GM15510 (cell line): ENCODE results near the gene ATP2B2.

Experiments
- POLR2A ChIP-seq: IDR thresholded peaks from 3 replicates; pipeline ENCODE4 v1.6.1; 2011; ENCODE audit warnings: borderline replicate concordance; ENCODE audit not compliant: insufficient read length; ENCODE audit errors: extremely low read depth

ATP2B2 gene

DNA sequence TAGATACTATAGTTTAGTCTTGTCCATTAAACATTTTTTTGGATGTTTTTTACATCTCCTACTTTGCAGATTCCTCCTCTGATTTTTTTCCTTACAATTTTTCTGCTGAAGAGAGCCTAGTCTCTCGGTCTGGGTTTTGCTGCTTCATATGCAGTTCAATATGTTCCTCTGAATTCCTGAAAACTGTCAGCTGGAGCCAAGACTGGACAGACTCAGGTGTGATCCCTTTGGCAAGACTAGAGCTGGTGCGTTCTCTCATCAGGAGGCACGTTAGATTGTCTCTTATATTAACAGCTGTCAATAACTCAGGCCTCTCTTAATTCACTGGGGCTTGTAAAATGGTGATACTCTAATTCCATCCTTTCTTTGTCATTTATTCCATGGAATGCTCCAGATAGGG, 199.2 kb downstream of the ATP2B2 start:
- no peak for TF ChIP-seq POLR2A

DNA sequence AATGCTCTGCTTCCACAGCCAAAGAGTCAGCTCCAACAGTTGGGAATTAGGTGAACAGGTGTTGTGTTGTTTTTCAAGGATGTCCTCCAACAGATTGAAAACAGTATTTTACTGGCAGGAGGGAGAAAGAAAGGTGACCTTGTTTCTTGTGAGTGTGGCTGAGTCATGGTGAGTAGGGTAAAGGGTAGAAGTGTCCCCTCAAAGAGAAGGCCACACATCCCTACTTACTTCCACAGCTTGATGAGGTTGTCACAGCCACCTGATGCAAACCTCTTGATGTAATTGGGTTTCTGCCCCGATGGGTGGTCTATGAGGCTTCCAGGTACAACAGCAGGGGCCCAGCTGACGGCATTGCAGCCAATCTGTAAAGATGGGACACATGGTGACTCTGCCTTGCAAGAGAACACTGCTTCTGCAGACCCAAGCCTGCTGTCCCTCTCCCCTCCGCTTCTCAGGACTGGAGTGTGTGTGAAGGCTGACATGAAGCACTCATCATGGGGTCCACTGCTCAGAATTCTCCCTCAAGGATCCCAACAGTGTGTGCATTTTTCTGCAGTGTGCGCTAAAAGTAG, 200.0 kb downstream of the ATP2B2 start:
- TF ChIP-seq POLR2A = peak; percentile 9

- TF ChIP-seq POLR2A = peak; percentile 11
Observed at GRCh38 chr3:10304905-10305304, 200.5 kb downstream of the ATP2B2 start.

GRCh38 chr3:10303785-10304184, 201.6 kb downstream of the ATP2B2 start:
- TF ChIP-seq POLR2A = peak; percentile 14

- no peak for TF ChIP-seq POLR2A
Observed at GRCh38 chr3:10303105-10303504, 202.3 kb downstream of the ATP2B2 start.

DNA sequence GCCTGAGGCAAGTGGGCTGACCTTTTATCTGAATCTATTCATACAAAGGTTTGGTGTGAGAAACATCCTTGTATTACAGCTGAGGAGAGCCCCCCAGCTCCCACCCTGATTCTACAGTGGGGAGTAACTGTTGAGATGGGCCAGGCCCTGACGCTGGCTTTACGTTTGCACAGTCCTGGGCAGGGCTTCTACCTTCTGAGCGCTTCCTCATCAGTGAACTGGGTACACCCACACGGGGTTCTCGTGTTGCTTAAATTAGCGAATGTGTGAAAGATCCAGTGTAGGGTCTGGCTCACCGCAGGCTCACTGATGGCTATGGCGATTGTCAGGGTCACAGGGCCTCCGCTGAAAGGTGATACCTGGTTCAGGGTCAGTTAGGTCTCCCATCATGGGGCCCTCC, 205.3 kb downstream of the ATP2B2 start:
- TF ChIP-seq POLR2A = no peak

DNA sequence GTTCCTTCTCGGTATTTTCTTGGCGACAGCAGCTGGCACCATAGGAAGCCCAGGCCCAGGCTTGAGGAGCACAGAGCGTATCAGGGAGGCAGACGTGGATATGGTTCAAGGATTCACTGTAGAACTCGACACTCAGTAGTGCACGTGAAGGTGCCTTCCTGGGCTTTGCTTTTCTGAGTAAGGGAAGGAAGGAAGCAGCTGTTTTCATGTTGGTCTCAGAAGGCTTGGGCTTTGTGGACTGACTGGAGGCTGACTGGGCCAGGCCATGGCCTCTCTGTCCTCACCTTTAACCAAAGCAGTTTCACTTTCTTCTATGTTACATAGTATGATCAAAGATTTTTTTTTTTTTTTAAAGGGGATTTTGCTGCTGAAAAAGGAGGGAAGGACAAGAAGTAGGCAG, 205.7 kb downstream of the ATP2B2 start:
- TF ChIP-seq POLR2A = no peak

DNA sequence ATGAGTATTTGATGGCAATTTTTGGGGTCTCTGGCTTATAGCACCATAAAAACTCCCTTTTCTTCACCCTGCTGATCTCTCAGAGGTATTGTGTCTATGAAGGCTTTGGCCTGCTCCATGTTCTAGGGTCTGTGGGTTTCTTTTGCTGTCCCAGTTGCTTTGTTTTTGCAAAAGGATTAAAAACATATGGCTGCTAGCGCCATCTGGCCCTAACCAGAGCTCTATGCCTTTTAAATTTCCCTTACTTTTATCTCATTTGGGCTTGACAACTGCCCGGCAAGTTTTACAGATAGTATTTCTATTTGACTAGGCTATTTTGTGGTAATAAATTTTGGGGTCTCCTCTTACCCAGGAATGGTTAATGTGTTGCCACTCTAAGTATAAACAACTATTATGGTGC, 206.2 kb downstream of the ATP2B2 start:
- TF ChIP-seq POLR2A = no peak

- no peak for TF ChIP-seq POLR2A
Observed at GRCh38 chr3:10294030-10294586, 211.3 kb downstream of the ATP2B2 start.

GRCh38 chr3:10292505-10293419, 212.6 kb downstream of the ATP2B2 start, which contains the start of gene GHRL:
Gene GHRL (minus strand): TSS chr3:10292947. CDS start chr3:10290180, 2,767 bp downstream.
- TF ChIP-seq POLR2A = peak; percentile 32

- no peak for TF ChIP-seq POLR2A
Observed at GRCh38 chr3:10291641-10292040, 213.7 kb downstream of the ATP2B2 start.

DNA sequence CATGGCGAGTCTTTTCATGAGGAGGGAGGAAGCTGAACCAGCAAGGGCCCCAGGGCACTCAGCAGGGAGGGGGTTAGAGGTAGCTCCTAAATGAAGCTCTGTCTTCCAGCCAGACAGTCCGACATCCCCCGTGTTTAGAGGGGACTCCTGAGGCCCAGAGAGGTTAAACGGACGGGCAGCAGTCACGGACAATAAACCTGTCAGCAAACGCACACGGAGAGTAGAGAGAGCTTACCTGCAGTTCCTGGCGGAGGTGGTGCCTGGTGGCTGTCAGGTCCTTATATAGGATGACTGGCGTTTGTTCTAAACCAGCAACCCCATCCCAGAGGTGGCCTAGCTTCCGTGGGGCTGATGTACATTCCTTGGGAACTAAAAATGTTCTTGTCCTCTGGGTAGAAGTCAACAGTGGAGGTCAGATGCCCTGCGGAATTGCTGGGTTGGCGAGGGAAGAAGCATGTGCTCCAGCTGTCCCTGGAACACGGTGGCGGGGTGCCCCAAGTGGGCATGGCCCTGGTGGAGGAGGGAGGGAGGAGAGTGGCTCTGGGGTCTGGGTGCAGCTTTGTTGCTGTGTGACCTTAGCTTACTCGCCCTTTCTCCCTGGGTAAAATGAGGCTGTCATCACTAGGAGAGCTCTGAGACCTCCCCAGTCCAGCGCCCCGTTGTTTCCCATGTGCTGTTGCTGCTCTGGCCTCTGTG, 214.8 kb downstream of the ATP2B2 start:
- no peak for TF ChIP-seq POLR2A

DNA sequence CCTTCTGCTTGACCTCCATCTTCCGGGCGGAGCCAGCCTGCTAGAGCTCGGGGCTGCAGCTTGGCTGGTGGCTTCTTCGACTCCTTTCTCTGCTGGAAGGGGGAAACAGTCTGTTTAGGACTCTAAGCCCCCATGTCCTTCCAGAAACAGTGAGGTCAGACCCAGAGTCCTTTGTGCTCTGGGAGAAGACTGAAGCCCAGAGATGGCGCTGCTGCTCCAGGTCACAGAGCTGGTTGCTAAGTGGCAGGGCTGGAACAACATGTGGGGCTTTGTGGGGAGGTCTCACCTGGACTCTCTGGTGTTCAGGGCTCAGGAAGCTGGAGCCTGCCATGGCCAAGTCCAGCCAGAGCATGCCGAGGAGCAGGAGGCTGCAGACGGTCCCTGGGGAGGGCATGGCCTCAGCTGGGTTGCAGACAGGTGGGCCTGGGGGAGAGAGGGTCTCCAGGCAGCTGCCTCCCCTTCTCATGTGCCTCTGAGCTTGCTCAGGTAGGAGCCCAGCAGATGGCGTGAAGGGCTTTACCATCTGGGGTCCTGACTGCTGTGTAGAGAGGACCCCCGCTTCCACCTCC, 215.5 kb downstream of the ATP2B2 start:
- no peak for TF ChIP-seq POLR2A

DNA sequence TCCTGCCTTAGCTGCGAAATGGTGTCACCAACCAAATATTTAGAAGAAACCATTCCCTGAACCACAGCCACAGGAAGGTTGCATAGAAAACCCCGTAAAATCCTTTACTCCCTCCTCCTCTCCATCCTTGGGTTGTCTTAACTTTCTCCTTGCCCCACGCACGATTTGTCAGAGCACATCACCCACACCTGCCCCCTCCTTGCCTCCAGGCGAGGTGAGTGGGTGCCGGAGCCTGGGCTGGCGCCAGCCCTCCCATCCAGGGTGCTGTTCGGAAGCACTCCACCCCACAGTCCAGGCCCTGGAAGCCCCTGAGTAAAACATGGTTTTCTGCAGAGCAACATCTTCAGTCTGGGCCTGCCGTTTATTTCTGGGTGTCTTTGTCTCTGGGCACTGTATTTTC, 216.3 kb downstream of the ATP2B2 start:
- no peak for TF ChIP-seq POLR2A

GRCh38 chr3:10288575-10288960, 216.8 kb downstream of the ATP2B2 start:
- TF ChIP-seq POLR2A = no peak
